Measurements from ENCODE around the gene TNFRSF25. TPM values are rescaled to one million over a fixed set of nuclear protein-coding genes. Genes with fewer than 3 reads are reported as not detected.

The TNFRSF25 gene
- polyA plus RNA-seq, 2 of the 4 experiments (the other 2 are of a cell fraction): 0.65 to 3.4 TPM

DNA sequence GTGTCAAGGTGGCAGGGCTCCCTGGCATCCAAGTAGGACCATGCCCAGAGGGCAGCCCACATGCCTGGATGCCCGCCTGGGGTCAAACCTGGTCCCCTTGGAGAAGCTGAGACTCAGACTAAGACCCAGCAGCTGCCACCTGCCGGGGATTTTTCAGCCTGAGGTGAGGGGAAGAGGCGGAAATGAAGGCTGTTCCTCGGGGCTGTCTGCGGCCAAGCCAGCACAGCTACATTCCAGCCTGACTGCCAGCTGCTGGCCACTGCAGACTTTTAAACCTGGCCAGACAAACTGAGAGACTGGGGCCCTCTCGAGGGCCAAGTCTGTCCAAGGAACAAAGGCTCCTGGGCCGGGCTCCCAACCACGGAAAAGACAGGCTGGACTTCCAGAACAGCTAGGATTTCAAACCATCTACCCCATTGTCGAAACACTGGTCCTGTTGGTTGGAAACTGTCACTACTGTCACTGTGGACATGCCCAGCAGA, 47.4 kb upstream of the TNFRSF25 start:
- 46% methylated on average over 3 of the region's 9 CpGs for WGBS (ENCODE audit: missing lambda C conversion rate)
- ATAC-seq: no peak

DNA sequence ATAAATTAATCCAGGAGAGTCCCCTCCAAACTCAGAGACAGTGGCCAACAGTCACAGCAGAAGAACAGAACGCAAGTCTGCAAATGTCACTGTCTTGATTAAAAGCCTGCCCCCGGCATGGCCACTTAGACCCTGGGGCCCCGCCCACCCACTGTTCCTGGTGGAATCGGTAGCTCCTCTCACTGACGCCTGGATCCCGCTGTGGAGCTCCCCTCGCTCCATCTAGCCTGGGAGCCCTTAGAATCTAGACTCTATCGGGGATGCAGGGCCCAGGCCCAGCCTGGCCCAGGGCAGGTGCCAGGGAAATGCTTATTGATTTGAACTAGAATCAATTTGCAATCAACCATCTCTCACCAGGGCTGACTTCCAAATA, 46.9 kb upstream of the TNFRSF25 start:
- Histone ChIP-seq H3K4me3 (no peak overlapping the region), H3K4me1 (no peaks in the 10 kb centered on the region), H3K27ac (no peak overlapping the region), H3K9me3 (no peaks in the 10 kb centered on the region), H3K4me2 (no peak overlapping the region)
- FAIRE-seq: no peak
- no peak for TF ChIP-seq FOSB (CRISPR knock-in tag; IDR thresholded peaks at IDR 0.05)
- TF ChIP-seq HDAC2 (IDR thresholded peaks at IDR 0.05): no peak
- no peak for TF ChIP-seq EP300 (IDR thresholded peaks at IDR 0.05)
- TF ChIP-seq KDM5A (IDR thresholded peaks at IDR 0.05): no peak
- no peak for TF ChIP-seq ATOH8 (CRISPR knock-in tag; IDR thresholded peaks at IDR 0.05; ENCODE audit: low read depth)
- TF ChIP-seq RNF2 (IDR thresholded peaks at IDR 0.05; ENCODE audit: borderline replicate concordance, low read depth): no peak
- TF ChIP-seq SREBF2 (IDR thresholded peaks at IDR 0.05): no peak
- TF ChIP-seq RFX5 (IDR thresholded peaks at IDR 0.05): no peak
- TF ChIP-seq HES2 (IDR thresholded peaks at IDR 0.05): no peak
- no peak for TF ChIP-seq HEYL (CRISPR knock-in tag; IDR thresholded peaks at IDR 0.05)
- ChIA-PET POLR2A (no interaction called here), CTCF (interaction anchor here (1.1 to 3.9 kb wide), 5 partner anchors 11 to 134 kb away, joined by 3 to 12 read pairs (median 6); no protein-coding TSS in a partner anchor)
- ATAC-seq: no peak
- 75% methylated on average over 2 of the region's 8 CpGs for WGBS (ENCODE audit: missing lambda C conversion rate)
- no peak for DNase-seq (ENCODE audit: low read depth in 1 of 2, low spot score in 1 of 2)

More for the DNA sequence above, 47.4 kb upstream of the TNFRSF25 start:
- DNase-seq (ENCODE audit: low read depth in 1 of 2, low spot score in 1 of 2): no peak
- H3K4me3 ChIP-seq: no peak overlapping the region
- ChIA-PET CTCF (interaction anchor here (1.1 to 3.9 kb wide), 5 partner anchors 10 to 133 kb away, joined by 3 to 12 read pairs (median 6); no protein-coding TSS in a partner anchor), POLR2A (no interaction called here)
- no peak for TF ChIP-seq POLR2A (IDR thresholded peaks at IDR 0.05; ENCODE audit: low read length)
- no peak for TF ChIP-seq HOXA7 (CRISPR knock-in tag; IDR thresholded peaks at IDR 0.05)
- no peak for TF ChIP-seq REST (IDR thresholded peaks at IDR 0.05)
- no peak for TF ChIP-seq CEBPB (IDR thresholded peaks at IDR 0.05)
- no peak for TF ChIP-seq JUNB (IDR thresholded peaks at IDR 0.05)
- no peak for TF ChIP-seq CBX8 (IDR thresholded peaks at IDR 0.05)
- TF ChIP-seq, protein P1, sequence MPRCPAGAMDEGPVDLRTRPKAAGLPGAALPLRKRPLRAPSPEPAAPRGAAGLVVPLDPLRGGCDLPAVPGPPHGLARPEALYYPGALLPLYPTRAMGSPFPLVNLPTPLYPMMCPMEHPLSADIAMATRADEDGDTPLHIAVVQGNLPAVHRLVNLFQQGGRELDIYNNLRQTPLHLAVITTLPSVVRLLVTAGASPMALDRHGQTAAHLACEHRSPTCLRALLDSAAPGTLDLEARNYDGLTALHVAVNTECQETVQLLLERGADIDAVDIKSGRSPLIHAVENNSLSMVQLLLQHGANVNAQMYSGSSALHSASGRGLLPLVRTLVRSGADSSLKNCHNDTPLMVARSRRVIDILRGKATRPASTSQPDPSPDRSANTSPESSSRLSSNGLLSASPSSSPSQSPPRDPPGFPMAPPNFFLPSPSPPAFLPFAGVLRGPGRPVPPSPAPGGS (IDR thresholded peaks at IDR 0.05): no peak
- no peak for TF ChIP-seq FOSL2 (IDR thresholded peaks at IDR 0.05)
- TF ChIP-seq FOSL2 (CRISPR knock-in tag; IDR thresholded peaks at IDR 0.05): no peak
- TF ChIP-seq CHD2 (IDR thresholded peaks at IDR 0.05; ENCODE audit: low read length, partially characterized antibody): no peak
- TF ChIP-seq ATOH8 (CRISPR knock-in tag; IDR thresholded peaks at IDR 0.05; ENCODE audit: low read depth): no peak
- FAIRE-seq: no peak
- H3K9me3 ChIP-seq: no peaks in the 10 kb centered on the region
- no peak overlapping the region for H3K4me2 ChIP-seq
- no peak overlapping the region for H3K27ac ChIP-seq
- H3K4me1 ChIP-seq: no peaks in the 10 kb centered on the region
